Activated T-cell treated with anti-CD3 and anti-CD28 coated beads, Interleukin-2, amount 50 U/mL, for 1 hour (primary cell): ENCODE measurements around the gene FAM184A.
"Not testable (repeated sequence)": the region's sequence is repeated elsewhere in the genome, so short reads cannot be mapped to it uniquely, and the experiment has no call there.

Source experiments
- DNase-seq: peaks from one replicate; pipeline ENCODE4 v3.0.0-alpha.2; 2020

FAM184A gene, protein sequence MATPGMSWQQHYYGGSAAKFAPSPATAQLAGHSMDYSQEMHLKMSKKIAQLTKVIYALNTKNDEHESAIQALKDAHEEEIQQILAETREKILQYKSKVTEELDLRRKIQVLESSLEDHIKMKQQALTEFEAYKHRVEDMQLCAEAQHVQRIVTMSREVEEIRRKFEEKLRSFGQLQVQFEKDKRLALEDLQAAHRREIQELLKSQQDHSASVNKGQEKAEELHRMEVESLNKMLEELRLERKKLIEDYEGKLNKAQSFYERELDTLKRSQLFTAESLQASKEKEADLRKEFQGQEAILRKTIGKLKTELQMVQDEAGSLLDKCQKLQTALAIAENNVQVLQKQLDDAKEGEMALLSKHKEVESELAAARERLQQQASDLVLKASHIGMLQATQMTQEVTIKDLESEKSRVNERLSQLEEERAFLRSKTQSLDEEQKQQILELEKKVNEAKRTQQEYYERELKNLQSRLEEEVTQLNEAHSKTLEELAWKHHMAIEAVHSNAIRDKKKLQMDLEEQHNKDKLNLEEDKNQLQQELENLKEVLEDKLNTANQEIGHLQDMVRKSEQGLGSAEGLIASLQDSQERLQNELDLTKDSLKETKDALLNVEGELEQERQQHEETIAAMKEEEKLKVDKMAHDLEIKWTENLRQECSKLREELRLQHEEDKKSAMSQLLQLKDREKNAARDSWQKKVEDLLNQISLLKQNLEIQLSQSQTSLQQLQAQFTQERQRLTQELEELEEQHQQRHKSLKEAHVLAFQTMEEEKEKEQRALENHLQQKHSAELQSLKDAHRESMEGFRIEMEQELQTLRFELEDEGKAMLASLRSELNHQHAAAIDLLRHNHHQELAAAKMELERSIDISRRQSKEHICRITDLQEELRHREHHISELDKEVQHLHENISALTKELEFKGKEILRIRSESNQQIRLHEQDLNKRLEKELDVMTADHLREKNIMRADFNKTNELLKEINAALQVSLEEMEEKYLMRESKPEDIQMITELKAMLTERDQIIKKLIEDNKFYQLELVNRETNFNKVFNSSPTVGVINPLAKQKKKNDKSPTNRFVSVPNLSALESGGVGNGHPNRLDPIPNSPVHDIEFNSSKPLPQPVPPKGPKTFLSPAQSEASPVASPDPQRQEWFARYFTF

DNA sequence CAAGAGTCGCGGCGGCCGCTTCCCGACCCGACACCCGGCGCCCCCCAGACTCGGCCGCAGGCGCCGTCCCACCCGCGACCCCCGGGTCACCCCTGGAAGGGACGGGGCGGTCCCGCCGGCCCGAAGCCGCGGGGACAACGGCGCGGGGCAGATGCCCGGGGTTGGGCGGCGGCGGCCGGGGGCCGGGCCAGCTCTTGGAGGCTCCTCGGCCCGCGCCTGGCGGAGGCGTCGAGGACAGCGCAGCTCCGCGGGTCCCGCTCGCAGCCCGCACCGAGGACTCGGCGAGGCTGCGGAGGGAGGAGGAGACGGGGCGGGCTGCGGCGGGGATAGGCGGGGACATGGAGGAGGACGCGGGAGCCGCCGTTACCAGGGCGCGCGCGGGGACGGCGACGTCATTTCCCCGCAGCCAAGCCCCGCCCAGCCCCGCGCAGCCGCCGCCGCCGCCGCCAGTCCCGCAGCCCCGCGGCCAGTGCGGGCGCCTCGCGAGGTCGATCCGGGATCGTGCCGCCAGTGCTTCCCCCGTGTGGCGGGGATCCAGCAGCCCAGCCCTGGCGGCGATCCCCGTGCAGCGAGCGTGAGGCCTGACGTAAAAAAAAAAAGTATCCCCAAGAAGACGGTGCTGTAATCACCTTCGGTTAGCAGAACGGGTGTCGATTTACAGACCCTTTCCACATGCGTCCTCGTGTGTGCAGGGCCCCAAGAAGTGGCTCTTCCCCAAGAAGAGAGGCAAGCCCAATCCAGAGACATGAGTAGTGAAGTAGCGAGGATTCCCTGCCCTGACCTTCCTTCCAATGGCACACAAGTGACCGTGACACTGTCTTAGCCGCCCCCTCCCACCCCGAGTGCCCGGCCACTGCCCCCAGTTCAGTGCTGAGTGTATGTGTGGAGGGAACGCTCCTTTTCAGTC lies at the start of gene FAM184A:
Gene FAM184A, minus strand, starts transcription at position 289 of the 907 bp plus-strand sequence. CDS start 365 bp downstream, outside the sequence.
- DNase-seq = peak; percentile 78

DNA sequence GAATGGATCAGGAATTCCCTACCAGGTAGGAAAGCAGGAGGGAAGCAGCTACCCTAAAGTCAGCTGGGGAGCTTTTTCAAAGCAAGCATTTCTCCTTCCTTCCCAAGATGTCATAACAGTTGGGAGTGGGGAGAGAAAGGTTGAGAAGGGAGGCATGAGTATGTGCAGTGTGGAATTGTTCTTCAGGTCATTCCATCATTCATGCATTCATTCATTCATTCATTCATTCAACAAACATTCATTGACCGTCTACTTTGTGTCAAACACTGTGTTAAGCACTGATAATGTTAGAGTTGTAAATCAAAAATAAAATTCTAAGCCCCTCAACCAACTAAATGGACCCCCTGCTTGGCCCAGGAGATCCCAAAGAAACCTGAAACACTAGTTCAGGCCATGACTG lies 49.2 kb upstream of the FAM184A start:
- no peak for DNase-seq

DNA sequence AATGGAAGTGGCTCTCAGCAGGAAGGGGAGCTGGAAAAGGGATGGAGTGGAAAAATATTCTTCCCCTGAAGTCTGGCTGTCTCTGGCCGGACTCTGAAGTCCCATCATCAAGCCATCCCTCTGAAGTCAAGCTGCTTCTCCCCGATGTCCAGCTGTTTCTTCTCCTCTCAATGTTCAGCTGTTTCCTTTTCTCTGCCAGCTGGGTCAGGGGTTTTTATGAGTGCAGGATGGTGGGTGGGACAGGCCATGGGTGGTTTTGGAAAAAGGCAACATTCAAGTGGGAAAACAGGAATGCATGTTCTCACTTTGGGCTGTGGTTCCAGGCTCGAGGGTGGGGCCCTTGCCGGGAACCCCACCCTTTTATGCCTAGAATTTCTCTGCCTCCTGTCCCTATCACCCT lies 48.4 kb upstream of the FAM184A start:
- no peak for DNase-seq

DNA sequence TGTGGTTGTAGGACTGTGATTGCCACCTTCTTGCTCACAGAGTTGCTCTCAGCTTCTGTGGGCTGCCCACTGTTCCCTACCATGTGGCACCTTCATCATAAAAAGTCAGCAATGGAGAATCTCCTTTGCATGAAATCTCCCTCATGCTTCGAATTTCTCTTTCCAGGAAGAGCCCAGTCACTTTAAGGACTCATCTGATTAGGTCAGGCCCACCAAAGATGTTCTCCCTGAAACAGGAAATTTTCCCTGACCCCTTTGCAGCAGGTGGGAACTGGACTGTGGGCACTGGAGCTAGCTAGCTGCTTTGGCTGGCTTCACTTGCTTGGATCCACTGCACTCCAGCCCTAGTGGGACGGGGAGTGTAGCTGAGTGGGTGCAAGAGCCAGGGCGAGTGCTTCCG lies 47.7 kb upstream of the FAM184A start:
- DNase-seq = no peak

DNA sequence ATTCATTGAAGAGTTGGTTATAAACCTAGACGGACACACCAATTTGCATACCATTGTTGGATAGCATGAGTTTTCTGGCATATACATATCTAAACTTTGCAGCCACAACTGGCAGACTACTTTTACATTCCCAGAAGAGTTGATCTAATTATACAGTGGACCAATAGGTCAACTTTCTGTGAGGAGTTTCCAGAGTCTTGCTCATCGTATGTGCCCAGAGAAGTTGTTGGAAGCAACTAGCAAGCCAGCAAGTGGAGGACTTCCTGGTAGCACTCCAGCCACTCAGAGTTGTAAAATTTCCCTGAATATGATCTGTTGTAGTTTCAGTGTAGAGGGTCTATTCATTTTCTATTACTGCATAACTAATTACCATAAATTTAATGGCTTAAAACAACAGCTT lies 47.1 kb upstream of the FAM184A start:
- DNase-seq = no peak

DNA sequence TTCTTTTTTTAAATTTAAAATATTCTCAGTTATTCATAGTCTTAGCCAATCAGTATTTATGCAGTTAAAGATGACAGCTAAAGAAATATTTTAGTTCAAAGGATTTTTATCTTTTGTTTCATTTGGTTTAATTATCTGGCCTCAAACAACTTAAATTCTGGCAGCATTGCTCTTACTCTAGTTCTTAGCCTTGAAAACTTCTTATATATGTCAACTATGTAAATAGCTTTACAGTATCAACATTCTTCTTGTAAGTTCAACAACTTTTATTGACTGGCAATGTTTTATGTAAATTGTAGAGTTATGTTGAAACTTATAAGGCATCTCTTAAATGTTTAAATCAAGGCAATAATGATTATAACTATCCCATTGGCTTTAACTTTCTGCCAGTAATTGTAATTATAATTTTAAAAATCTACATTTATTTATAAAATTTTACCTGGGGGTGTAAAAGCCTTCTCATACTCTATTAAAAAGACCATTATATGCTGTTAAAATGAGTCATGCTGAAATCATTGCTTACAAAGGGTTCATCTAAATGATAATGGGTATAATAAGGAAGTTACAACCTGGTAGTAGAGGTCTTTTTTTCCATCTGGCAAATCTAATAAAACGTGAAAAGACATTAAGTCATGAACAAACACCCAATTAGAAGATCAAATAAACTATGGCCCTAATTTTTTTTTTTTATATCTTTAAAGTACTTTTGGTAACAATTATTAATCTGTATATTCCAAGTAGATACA lies 45.8 kb upstream of the FAM184A start:
- DNase-seq = no peak

DNA sequence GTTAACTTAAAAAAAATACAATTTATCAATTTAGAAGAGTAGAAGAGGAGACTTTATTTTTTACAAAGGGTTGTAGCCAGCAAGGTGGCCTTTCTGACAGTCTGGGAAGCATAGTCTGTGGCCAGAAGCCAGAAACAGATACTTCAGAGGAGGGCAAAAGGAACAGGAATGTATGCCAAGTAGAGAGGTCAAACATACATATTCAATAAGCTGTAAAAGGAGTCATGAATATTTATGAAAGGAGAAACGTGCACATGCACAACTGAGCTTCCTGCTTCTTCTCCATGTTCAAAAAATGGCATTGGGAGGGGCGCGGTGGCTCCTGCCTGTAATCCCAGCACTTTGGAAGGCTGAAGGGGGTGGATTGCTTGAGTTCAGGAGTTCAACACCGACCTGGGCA lies 43.9 kb upstream of the FAM184A start:
- no peak for DNase-seq

DNA sequence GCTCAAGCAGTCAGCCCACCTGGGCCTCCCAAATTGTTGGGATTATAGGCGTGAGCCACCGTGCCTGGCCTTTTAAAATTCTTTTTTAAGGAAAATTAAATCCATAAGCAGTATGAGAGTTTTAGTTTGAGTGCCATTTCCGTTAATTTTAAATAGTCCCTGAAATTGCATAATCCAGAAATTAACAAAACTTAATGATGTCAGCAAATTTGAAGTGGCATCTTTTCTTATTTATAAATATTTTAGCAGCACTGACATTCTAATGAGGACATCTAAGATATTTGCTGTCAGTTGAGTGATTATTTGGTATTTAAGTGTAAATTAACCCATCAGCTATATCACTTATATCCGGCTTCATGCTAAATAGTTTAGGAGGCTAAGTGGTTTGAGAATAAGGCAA lies 42.9 kb upstream of the FAM184A start:
- DNase-seq = no peak

DNA sequence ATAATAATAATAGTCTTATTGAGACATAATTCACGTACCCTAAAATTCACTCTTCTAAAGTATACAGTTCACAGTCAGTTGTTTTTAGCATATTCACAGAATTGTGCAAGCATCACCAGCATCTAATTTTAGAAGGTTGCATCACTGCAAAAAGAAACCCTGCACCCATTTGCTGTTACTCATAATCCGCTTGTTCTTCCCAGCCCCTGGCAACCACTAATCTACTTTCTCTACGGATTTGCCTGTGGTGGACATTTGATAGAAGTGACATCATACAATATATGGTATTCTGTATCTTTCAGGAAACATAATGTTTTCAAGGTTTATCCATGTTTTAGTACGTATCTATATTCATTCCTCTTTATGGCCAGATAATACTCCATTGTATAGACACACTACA lies 41.5 kb upstream of the FAM184A start:
- DNase-seq = no peak

DNA sequence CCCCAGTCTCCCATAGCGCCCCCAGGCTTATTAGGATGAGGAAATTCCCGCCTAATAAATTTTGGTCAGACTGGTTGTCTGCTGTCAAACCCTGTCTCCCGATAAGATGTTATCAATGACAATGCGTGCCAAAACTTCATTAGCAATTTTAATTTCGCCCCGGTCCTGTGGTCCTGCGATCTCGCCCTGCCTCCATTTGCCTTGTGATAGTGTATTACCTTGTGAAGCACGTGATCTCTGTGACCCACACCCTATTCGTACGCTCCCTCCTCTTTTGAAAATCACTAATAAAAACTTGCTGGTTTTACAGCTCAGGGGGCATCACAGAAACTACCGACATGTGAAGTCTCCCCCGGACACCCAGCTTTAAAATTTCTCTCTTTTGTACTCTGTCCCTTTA lies 40.6 kb upstream of the FAM184A start:
- DNase-seq = not testable (repeated sequence)

DNA sequence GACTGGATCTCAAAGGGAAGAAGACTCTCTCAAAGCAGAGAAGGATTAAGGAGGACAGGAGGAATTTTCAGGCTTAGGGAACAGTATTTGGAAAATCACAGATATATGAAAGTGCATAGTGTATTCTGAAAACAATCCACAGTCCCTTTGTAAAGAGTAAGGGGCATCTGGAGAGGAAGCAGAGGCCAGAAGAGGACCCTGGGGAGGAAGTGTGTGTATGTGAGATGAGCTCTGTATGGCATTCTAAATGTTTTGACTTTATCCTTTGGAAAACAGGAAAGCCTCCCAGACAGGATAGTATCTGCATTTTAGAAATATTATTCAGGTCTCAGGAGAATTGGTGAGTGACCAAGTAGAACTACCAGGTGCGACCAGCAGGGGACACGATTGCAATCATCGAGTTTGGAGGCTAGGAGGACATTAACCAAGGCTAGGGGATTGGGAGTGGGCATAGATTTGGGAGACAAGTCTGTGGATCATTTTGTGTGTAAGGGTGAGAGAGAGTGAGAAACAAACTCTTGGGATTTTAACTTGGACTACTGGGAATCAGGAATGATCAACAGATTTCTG lies 38.3 kb upstream of the FAM184A start:
- no peak for DNase-seq

DNA sequence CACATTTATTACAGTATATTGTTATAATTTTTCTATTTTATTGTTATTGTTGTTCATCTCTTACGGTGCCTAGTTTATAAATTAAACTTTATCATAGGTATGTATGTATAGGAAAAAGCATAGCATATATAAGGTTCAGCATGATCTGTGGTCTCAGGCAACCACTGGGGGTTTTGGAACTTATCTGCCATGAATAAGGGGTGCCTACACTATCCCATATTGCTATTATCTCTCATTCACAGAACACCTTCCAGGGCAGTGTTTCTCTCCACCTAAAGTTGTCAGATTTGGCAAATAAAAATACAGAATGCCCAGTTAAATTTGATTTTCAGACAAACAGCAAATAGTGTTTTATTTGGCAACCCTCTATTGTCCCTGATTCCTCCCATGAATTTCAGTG lies 35.5 kb upstream of the FAM184A start:
- no peak for DNase-seq

DNA sequence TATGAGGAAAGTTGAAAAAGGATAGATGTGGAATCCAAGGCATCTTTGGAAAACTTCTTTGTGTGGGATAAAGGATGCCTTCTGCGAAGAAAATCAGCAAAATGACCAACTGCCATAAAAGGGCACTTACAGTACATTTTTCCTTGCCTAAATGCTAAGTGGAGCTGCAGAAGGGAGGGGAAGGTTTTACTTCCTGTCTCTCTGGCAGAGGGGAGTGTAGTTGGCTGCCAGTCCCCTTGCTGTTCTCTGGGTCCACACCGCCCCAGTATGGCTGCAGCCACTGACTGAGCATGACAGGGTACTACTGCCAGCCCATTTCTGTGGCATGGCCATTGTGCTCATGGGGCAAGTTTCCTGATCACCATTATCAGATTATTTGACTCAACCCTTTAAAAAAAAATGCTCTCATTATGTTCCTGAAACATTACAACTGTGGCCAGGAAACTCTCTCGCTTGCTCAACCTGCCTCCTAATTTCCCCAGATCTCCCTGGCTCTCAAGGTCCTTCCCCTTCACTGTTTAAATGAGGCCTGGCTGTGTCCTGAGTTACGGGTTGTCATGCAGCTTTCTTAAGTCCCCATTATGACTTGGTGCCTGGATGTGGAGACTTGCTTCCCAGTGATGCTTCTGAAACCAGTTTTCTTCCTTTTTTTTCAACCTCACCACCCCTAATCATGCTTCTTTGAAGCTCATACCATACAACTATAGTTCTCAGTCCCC lies 34.5 kb upstream of the FAM184A start:
- DNase-seq = no peak

DNA sequence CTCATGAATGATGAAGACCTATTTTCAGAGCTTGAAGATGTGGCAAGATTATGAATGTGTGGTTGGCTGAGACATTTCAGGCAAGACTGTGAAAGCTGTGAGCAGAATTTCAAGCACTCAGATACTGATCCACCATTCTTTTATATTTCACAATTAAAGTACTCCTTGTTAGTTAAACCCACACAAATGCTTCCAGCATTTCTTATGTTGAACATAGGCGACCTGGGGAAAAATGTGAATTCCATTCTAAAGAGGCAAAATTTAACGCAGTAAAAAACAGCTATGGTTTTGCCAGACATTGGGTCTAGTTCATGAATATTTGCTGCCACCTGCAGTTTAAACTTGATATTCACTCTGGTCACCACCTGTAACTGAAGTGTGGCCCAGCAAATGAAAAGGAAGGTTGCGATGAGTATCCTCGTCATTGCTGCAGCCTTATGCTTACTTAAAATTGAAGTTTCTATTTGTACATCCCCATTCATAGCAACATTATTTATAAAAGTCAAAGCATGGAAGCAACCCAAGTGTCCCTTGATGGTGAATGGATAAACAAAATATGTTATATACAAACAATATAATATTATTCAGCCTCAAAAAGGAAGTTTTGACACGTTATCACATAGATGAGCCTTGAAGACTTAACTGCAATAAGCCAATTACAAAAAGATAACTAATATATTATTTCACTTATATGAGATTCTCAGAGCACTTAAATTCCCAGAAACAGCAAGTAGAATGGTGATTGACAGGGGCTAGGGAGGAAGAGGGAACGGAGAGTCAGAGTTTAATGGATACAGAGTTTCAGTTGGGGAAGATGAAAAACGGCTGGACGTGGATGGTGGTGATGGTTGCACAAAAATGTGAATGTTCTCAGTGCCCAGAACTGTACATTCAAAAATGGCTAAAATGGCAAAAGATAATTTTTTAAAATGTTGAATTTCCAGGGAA lies 32.4 kb upstream of the FAM184A start:
- no peak for DNase-seq

DNA sequence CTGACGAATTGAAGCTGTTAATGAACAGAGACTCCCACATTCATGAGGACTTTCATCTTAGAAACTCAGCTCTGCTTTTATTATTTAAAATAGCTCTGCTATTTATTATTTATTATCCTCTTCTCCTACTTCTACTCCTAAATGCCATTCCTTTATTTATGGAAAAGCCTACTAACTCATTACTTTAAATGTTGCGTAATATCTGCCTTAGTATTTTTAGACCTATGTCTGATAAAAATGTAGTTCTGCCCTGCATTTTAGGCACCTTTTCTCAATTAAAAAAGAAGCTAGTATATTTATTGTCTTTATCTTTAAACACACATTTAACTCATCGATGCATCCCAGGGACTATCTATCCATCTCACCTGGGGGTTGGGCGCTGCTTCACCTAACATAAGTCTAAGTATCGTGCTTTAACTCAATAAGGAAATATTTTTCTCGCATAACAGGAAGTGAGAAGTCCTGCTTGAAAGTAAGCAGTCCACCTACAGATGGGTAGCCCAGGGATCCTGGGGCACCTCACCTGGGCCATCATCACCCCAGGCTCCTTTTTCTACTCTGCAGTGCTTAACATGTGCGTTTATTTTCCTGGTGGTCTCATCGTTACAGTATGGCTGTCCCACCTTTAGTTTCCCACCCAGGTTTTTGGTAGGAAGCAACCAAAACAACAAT lies 31.3 kb upstream of the FAM184A start:
- no peak for DNase-seq

DNA sequence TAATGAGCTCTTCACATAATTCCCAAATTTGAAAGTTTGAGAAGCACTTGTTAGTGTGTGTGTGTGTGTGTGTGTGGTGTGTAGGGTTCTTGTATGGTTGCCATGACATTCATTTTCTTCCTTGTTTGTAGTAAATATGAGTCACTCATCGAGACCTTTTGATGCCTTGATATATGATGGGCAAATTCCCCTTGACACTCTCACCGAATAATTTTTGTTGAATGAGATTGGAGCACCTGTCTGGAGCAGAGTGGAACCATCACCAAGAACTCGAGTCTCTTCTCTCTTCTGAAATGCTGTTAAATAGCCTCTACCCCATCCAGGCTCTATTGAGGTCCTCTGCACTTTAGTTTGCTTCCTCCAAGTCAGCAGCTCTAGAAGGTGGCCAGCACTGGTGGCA lies 29.6 kb upstream of the FAM184A start:
- DNase-seq = no peak

DNA sequence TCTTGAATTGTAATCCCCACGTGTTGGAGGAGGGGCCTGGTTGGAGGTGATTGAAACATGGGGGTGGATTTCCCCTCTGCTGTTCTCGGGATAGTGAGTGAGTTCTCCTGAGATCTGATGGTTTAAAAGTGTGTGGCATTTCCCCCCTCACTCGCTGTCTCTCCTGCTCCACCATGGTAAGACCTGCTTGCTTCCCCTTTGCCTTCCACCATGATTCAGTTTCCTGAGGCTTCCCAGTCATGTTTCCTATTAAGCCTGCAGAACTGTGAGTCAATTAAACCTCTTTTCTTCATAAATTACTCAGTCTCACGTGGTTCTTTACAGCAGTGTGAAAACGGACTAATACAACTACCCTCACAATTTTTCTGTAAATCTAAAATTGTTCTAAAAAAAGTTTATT lies 26.8 kb upstream of the FAM184A start:
- DNase-seq = no peak

DNA sequence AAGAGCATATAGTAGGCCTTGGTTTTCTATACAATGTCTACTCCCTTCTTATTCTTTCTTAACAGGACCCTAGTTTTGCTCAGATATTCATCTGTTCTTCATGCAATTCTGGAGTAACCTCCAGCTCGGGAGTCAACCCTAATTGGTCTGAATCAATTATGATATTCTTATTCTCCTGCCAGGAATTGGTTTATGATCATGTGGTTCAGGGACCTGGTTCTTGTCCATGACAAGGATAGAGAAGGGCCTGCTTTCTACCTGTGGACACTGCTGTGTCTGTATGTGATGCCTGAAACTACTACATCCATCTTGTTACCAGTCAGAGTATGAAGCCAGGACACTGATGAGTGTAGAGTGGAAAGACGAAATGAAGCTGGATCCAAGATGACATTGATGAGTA lies 24.4 kb upstream of the FAM184A start:
- no peak for DNase-seq

DNA sequence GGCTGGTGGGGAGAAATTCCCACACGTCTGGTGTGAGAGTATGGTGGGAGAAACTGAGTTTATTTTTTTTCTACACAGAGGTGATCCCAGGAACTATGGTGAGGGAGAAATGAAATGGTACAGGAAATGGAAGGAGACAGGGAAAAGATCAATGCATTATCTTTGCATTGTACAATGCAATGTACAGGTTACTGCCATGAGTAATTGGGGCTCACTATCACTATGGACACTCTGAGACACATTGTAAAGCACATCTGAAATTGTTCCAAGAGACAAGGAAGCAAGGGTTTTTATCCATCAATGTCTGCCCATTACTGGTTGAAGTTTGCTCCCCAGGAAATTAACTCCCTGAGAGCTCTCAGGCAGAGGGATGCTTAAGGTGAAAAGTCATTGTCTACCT lies 21.7 kb upstream of the FAM184A start:
- no peak for DNase-seq
